ENCODE measurements around the gene CPXM2. TPM values are rescaled to one million over a fixed set of nuclear protein-coding genes. Genes with fewer than 3 reads are reported as not detected.

Gene CPXM2
- total RNA-seq, 1 experiment from 2014 or later: not detected

DNA sequence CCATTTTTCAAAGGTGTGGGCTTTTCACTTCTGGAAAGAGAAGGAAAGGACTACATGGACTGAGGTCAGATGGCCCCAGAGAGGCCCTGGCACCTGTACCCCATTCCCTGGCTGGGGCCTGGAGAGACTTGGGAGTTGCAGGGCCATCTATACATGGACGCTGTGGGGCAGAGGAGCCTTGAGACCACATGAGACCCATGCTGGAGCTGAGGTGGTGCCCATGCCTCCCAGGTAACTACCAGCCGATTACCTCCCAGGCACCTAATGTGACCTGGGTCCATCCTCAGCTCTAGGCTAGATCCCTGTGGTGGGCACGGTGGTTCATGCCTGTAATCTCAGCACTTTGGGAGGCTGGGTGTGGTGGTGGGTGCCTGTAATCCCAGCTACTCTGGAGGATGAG lies 144.2 kb downstream of the CPXM2 start:
- POLR2A ChIA-PET: no interaction called here
- Histone ChIP-seq H3K36me3 (ENCODE audit: control insufficient read depth, insufficient read depth, low read length) (no peaks in the 10 kb centered on the region), H3K4me1 (peaks cover 10% of the 10 kb centered on the region; the same call in 1 of the 2 replicates), H3K27me3 (replicated peaks; ENCODE audit: control insufficient read depth, insufficient read depth, low read length) (no peaks in the 10 kb centered on the region), H3K9me3 (no peaks in the 10 kb centered on the region), H3K4me3 (ENCODE audit: low read depth, low read length) (no peak overlapping the region)
- intact Hi-C loops (cut with micrococcal nuclease; ENCODE audit: unreplicated experiment): no loop called here
- Mint-ChIP-seq H3K4me3 (ENCODE audit: unreplicated experiment) (no peak overlapping the region), H3K9me3 (ENCODE audit: unreplicated experiment) (peaks cover 10% of the 10 kb centered on the region), H3K27me3 (ENCODE audit: insufficient read depth, unreplicated experiment) (peaks cover 3% of the 10 kb centered on the region), H3K27ac (ENCODE audit: unreplicated experiment) (no peak overlapping the region), H3K4me1 (ENCODE audit: low read depth, unreplicated experiment) (no peaks in the 10 kb centered on the region), H3K36me3 (ENCODE audit: insufficient read depth, unreplicated experiment) (no peaks in the 10 kb centered on the region)
- CTCF ChIA-PET: no interaction called here
- TF ChIP-seq, protein P1, sequence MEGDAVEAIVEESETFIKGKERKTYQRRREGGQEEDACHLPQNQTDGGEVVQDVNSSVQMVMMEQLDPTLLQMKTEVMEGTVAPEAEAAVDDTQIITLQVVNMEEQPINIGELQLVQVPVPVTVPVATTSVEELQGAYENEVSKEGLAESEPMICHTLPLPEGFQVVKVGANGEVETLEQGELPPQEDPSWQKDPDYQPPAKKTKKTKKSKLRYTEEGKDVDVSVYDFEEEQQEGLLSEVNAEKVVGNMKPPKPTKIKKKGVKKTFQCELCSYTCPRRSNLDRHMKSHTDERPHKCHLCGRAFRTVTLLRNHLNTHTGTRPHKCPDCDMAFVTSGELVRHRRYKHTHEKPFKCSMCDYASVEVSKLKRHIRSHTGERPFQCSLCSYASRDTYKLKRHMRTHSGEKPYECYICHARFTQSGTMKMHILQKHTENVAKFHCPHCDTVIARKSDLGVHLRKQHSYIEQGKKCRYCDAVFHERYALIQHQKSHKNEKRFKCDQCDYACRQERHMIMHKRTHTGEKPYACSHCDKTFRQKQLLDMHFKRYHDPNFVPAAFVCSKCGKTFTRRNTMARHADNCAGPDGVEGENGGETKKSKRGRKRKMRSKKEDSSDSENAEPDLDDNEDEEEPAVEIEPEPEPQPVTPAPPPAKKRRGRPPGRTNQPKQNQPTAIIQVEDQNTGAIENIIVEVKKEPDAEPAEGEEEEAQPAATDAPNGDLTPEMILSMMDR (IDR thresholded peaks at IDR 0.05; ENCODE audit: insufficient read depth in 1 of 2, low read depth in 1 of 2, low read length in 1 of 2, severe bottlenecking in 1 of 2, unreplicated experiment in 1 of 2): no peak
- DNase-seq: no peak
- no TSS peak for BruUV-seq (replicated peaks)

GRCh38 chr10:123746942-123747341 lies 144.7 kb downstream of the CPXM2 start:
- CTCF ChIA-PET: no interaction called here
- TF ChIP-seq, protein P1 (IDR thresholded peaks at IDR 0.05; ENCODE audit: insufficient read depth in 1 of 2, low read depth in 1 of 2, low read length in 1 of 2, severe bottlenecking in 1 of 2, unreplicated experiment in 1 of 2): no peak
- H3K27me3 ChIP-seq (replicated peaks; ENCODE audit: control insufficient read depth, insufficient read depth, low read length): no peaks in the 10 kb centered on the region
- no peak for DNase-seq
- Mint-ChIP-seq H3K4me1 (ENCODE audit: low read depth, unreplicated experiment) (no peaks in the 10 kb centered on the region), H3K9me3 (ENCODE audit: unreplicated experiment) (peaks cover 10% of the 10 kb centered on the region), H3K4me3 (ENCODE audit: unreplicated experiment) (no peak overlapping the region), H3K27me3 (ENCODE audit: insufficient read depth, unreplicated experiment) (peaks cover 3% of the 10 kb centered on the region), H3K36me3 (ENCODE audit: insufficient read depth, unreplicated experiment) (no peaks in the 10 kb centered on the region), H3K27ac (ENCODE audit: unreplicated experiment) (no peak overlapping the region)
- no peak overlapping the region for H3K4me3 ChIP-seq (ENCODE audit: low read depth, low read length)
- H3K9me3 ChIP-seq: no peaks in the 10 kb centered on the region
- H3K4me1 ChIP-seq: peaks cover 10% of the 10 kb centered on the region; the same call in 1 of the 2 replicates
- intact Hi-C loops (cut with micrococcal nuclease; ENCODE audit: unreplicated experiment): no loop called here
- no peaks in the 10 kb centered on the region for H3K36me3 ChIP-seq (ENCODE audit: control insufficient read depth, insufficient read depth, low read length)
- POLR2A ChIA-PET: no interaction called here
- BruUV-seq (replicated peaks): no TSS peak

GRCh38 chr10:123746520-123746919 lies 145.1 kb downstream of the CPXM2 start:
- no peaks in the 10 kb centered on the region for H3K4me1 Mint-ChIP-seq (ENCODE audit: low read depth, unreplicated experiment)
- no peak for DNase-seq
- no TSS peak for BruUV-seq (replicated peaks)
- CTCF ChIA-PET: no interaction called here
- Histone ChIP-seq H3K9me3 (no peaks in the 10 kb centered on the region), H3K36me3 (ENCODE audit: control insufficient read depth, insufficient read depth, low read length) (no peaks in the 10 kb centered on the region), H3K4me1 (peaks cover 7% of the 10 kb centered on the region; the same call in 1 of the 2 replicates), H3K4me3 (ENCODE audit: low read depth, low read length) (no peak overlapping the region), H3K27me3 (replicated peaks; ENCODE audit: control insufficient read depth, insufficient read depth, low read length) (no peaks in the 10 kb centered on the region)
- H3K27ac Mint-ChIP-seq (ENCODE audit: unreplicated experiment): no peak overlapping the region
- no peak overlapping the region for H3K4me3 Mint-ChIP-seq (ENCODE audit: unreplicated experiment)
- POLR2A ChIA-PET: no interaction called here
- intact Hi-C loops (cut with micrococcal nuclease; ENCODE audit: unreplicated experiment): no loop called here
- H3K27me3 Mint-ChIP-seq (ENCODE audit: insufficient read depth, unreplicated experiment): peaks cover 3% of the 10 kb centered on the region
- no peaks in the 10 kb centered on the region for H3K36me3 Mint-ChIP-seq (ENCODE audit: insufficient read depth, unreplicated experiment)
- TF ChIP-seq, protein P1 (IDR thresholded peaks at IDR 0.05; ENCODE audit: insufficient read depth in 1 of 2, low read depth in 1 of 2, low read length in 1 of 2, severe bottlenecking in 1 of 2, unreplicated experiment in 1 of 2): no peak
- peaks cover 9% of the 10 kb centered on the region for H3K9me3 Mint-ChIP-seq (ENCODE audit: unreplicated experiment)

Data from Caco-2 (cell line).